HCT116 (cell line): ENCODE results near the gene CALHM3. TPM values are rescaled to one million over a fixed set of nuclear protein-coding genes. Genes with fewer than 3 reads are reported as not detected.

Experiments
- ATAC-seq: fragments of 200-7000 bp; cut with Tn5 transposase; 2 replicates; pipeline ENCODE4 v1.9.1; 2020; ENCODE audit warnings: mild to moderate bottlenecking, moderate library complexity
- BruUV-seq: library from RNA; stranded (reverse); fragments of 400-500 nt; replicated peaks from 2 replicates; lab custom pipeline; 2021; lab: Mats Ljungman, UMichigan
- CTCF ChIA-PET: fragments of 300-600 bp; sonication (Branson Sonifier 250); formaldehyde crosslinking; loops from one replicate; lab custom pipeline; 2021; ENCODE audit warnings: antibody characterized with exemption; lab: Charles Lee
- POLR2A ChIA-PET: fragments of 300-600, 350-600 bp; sonication (Branson Sonifier 250); formaldehyde crosslinking; loops from one replicate; lab custom pipeline; 2021; ENCODE audit warnings: antibody characterized with exemption; lab: Charles Lee
- RAD21 ChIA-PET, 2 experiments: fragments of 300-600 bp; sonication (Branson Sonifier 250); formaldehyde crosslinking; loops; one replicate each; lab custom pipeline; 2023; ENCODE audit warnings: low total read pairs in 2 of 2; ENCODE audit not compliant: uncharacterized antibody in 2 of 2, unreplicated experiment in 2 of 2, low non-redundant PET in 1 of 2; lab: Charles Lee
- DNase-seq: peaks from one replicate; pipeline ENCODE4 v3.0.0-alpha.2; 2010; ENCODE audit warnings: low read depth, low spot score
- H2AFZ ChIP-seq: fragments of 200-600 bp; shearing (Covaris generic), sonication (generic); 2 replicates; pipeline ENCODE4 v1.6.1; 2017; ENCODE audit warnings: low read depth, mixed run types, mixed read lengths, antibody characterized with exemption, low read length; ENCODE audit not compliant: poor library complexity, severe bottlenecking
- H3K27ac ChIP-seq: 2 replicates; pipeline ENCODE4 v1.5.1; 2012; ENCODE audit warnings: low read depth, low read length
- H3K27me3 ChIP-seq: fragments of 200-600 bp; sonication (generic); 2 replicates; pipeline ENCODE4 v1.6.1; 2016; ENCODE audit warnings: mixed run types, low read length, mixed read lengths; ENCODE audit not compliant: insufficient read depth
- H3K36me3 ChIP-seq, 2 experiments: fragments of 200-500 bp in 1 of 2; fragments of 200-600 bp in 1 of 2; sonication (Bioruptor generic) in 1 of 2; sonication (generic) in 1 of 2; 2 replicates each; pipeline versions ENCODE4 v1.5.1 to v1.6.1; 2014 to 2016; ENCODE audit warnings: low read length in 2 of 2, inconsistent platforms in 1 of 2, mixed read lengths in 1 of 2, mixed run types in 1 of 2; ENCODE audit not compliant: insufficient read depth in 2 of 2, control insufficient read depth in 1 of 2
- H3K4me1 ChIP-seq, 2 experiments: fragments of 200-600 bp in 1 of 2; sonication (generic) in 1 of 2; 2 replicates each; pipeline versions ENCODE4 v1.5.1 to v1.6.1; 2012 to 2017; ENCODE audit warnings: low read length in 2 of 2, inconsistent platforms in 1 of 2, mild to moderate bottlenecking in 1 of 2, mixed read lengths in 1 of 2, mixed run types in 1 of 2, moderate library complexity in 1 of 2; ENCODE audit not compliant: insufficient read depth in 2 of 2, control insufficient read depth in 1 of 2
- H3K4me2 ChIP-seq: fragments of 200-600 bp; sonication (generic); 2 replicates; pipeline ENCODE4 v1.6.1; 2017; ENCODE audit warnings: mixed run types, low read length, mixed read lengths
- H3K4me3 ChIP-seq, 2 experiments: fragments of 200-600 bp in 1 of 2; sonication (generic) in 1 of 2; replicated peaks in 1 of 2; 2 replicates each; pipeline ENCODE4 v1.5.1; 2011 to 2016; ENCODE audit warnings: low read length in 2 of 2, control low read depth in 1 of 2, low read depth in 1 of 2, mild to moderate bottlenecking in 1 of 2, mixed read lengths in 1 of 2, mixed run types in 1 of 2
- H3K79me2 ChIP-seq: fragments of 200-600 bp; sonication (generic); 2 replicates; pipeline ENCODE4 v1.6.1; 2017; ENCODE audit warnings: mild to moderate bottlenecking, mixed run types, low read length, moderate library complexity, mixed read lengths; ENCODE audit not compliant: insufficient read depth
- H3K9ac ChIP-seq: fragments of 200-600 bp; sonication (generic); 2 replicates; pipeline ENCODE4 v1.6.1; 2016; ENCODE audit warnings: low read length, mixed read lengths
- H3K9me2 ChIP-seq: fragments of 200-600 bp; sonication (generic), shearing (Covaris generic); 2 replicates; pipeline ENCODE4 v1.6.1; 2017; ENCODE audit warnings: mixed run types, mild to moderate bottlenecking, moderate library complexity; ENCODE audit not compliant: insufficient read depth
- H3K9me3 ChIP-seq, 2 experiments: fragments of 200-500 bp in 1 of 2; fragments of 200-600 bp in 1 of 2; sonication (Bioruptor generic) in 1 of 2; sonication (generic) in 1 of 2; 2 replicates each; pipeline ENCODE4 v1.6.1; 2014 to 2017; ENCODE audit warnings: low read length in 2 of 2, mixed read lengths in 2 of 2, inconsistent platforms in 1 of 2, low read depth in 1 of 2, mild to moderate bottlenecking in 1 of 2, mixed run types in 1 of 2, moderate library complexity in 1 of 2; ENCODE audit not compliant: control insufficient read depth in 1 of 2, insufficient read depth in 1 of 2
- H4K20me1 ChIP-seq: fragments of 200-600 bp; sonication (generic), shearing (Covaris generic); 2 replicates; pipeline ENCODE4 v1.6.1; 2017; ENCODE audit warnings: mixed run types, mild to moderate bottlenecking, moderate library complexity; ENCODE audit not compliant: insufficient read depth
- CTCF ChIP-seq, 3 experiments: fragments of 200-600 bp in 1 of 3; sonication (generic) in 1 of 3; IDR thresholded peaks in 2 of 3; conservative IDR thresholded peaks in 1 of 3; 2 replicates each; pipeline ENCODE4 v1.5.1; 2012 to 2017; ENCODE audit warnings: low read depth in 2 of 3, low read length in 2 of 3, antibody characterized with exemption in 1 of 3, borderline replicate concordance in 1 of 3, control low read depth in 1 of 3, mild to moderate bottlenecking in 1 of 3, mixed read lengths in 1 of 3, mixed run types in 1 of 3, moderate library complexity in 1 of 3; ENCODE audit not compliant: insufficient read depth in 1 of 3
- EZH2phosphoT487 ChIP-seq: fragments of 200-600 bp; IDR thresholded peaks from 2 replicates; pipeline ENCODE4 v1.6.1; 2018; ENCODE audit warnings: antibody characterized with exemption, borderline replicate concordance
- POLR2A ChIP-seq: IDR thresholded peaks from 2 replicates; pipeline ENCODE4 v1.7.0; 2011; ENCODE audit warnings: borderline replicate concordance; ENCODE audit not compliant: insufficient read depth, insufficient read length; ENCODE audit errors: extremely low read depth
- TCF7L2 ChIP-seq: IDR thresholded peaks from 2 replicates; pipeline ENCODE4 v1.7.0; 2011; ENCODE audit warnings: borderline replicate concordance, inconsistent platforms; ENCODE audit not compliant: insufficient read depth, insufficient read length; ENCODE audit errors: extremely low read depth
- YY1 ChIP-seq: IDR thresholded peaks from 2 replicates; pipeline ENCODE4 v1.6.1; 2011; ENCODE audit warnings: low read length, low read depth, moderate library complexity, mild to moderate bottlenecking; ENCODE audit not compliant: insufficient replicate concordance; ENCODE audit errors: extremely low read depth
- intact Hi-C: fragments of 100-400 bp; cut with micrococcal nuclease; formaldehyde crosslinking; loops from 2 replicates; pipeline ENCODE4 v1.10.0; 2022
- total RNA-seq: library from RNA; stranded (reverse); gene quantifications from one replicate; pipeline ENCODE4 v1.2.1, GENCODE V29; 2021; ENCODE audit not compliant: unreplicated experiment
- TF ChIP-seq, protein P1 (sequence below): IDR thresholded peaks from 2 replicates; pipeline ENCODE4 v1.6.1; 2012; ENCODE audit warnings: low read depth

CALHM3 gene
- total RNA-seq, 1 experiment from 2014 or later, result 0.49 TPM

DNA sequence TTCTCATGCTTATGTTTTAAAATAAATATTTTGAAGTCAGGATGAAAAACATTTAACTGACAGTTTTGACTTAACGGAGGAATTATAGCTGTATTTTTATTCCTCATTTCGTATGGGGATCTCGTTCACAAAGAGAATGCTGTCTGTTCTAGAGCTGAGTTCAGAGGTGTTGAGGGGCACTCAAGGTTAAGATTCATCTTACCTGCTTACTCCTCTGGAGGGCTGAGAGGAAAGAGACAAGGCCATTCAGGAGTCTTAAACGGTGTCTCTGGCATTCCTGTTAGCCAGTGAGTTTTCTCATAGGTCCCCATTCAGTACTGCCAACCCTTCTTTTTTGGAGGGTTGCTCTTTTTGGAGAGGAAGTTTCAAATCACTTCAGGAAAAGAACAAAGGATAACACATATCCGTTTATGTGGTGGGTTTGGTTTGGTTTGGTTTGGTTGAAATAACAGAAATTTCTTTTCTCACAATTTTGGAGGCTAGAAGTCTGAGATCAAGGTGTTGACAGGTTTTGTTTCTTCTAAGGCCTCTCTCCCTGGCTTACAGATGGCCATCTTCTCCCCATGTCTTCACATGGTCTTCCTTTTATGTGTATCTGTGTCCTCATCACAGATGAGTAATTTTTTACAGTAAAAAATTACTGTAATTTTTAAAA lies 49.9 kb downstream of the CALHM3 start:
- Histone ChIP-seq H3K79me2 (peaks cover 65% of the 10 kb centered on the region), H3K4me1 (no peaks in the 10 kb centered on the region), H2AFZ (no peak overlapping the region), H3K27me3 (no peaks in the 10 kb centered on the region), H3K4me2 (no peak overlapping the region), H4K20me1 (no peaks in the 10 kb centered on the region), H3K36me3 (peaks cover 77 to 80% of the 10 kb centered on the region in 2 experiments), H3K4me3 (no peak overlapping the region), H3K27ac (no peak overlapping the region), H3K9me3 (no peaks in the 10 kb centered on the region), H3K9me2 (no peaks in the 10 kb centered on the region), H3K9ac (no peak overlapping the region)
- CTCF ChIA-PET, result no interaction called here
- POLR2A ChIA-PET, result no interaction called here
- BruUV-seq, result no TSS peak
- DNase-seq (no peak), ATAC-seq (no peak)
- TF ChIP-seq CTCF (IDR thresholded peaks at IDR 0.05 in 2 of 3, conservative IDR thresholded peaks at IDR 0.05 in 1 of 3; ENCODE audit: borderline replicate concordance in 1 of 3, insufficient read depth in 1 of 3, low read depth in 2 of 3, low read length in 2 of 3) (no peak), TCF7L2 (no peak), EZH2phosphoT487 (no peak), POLR2A (no peak), YY1 (no peak)
- TF ChIP-seq, protein P1, sequence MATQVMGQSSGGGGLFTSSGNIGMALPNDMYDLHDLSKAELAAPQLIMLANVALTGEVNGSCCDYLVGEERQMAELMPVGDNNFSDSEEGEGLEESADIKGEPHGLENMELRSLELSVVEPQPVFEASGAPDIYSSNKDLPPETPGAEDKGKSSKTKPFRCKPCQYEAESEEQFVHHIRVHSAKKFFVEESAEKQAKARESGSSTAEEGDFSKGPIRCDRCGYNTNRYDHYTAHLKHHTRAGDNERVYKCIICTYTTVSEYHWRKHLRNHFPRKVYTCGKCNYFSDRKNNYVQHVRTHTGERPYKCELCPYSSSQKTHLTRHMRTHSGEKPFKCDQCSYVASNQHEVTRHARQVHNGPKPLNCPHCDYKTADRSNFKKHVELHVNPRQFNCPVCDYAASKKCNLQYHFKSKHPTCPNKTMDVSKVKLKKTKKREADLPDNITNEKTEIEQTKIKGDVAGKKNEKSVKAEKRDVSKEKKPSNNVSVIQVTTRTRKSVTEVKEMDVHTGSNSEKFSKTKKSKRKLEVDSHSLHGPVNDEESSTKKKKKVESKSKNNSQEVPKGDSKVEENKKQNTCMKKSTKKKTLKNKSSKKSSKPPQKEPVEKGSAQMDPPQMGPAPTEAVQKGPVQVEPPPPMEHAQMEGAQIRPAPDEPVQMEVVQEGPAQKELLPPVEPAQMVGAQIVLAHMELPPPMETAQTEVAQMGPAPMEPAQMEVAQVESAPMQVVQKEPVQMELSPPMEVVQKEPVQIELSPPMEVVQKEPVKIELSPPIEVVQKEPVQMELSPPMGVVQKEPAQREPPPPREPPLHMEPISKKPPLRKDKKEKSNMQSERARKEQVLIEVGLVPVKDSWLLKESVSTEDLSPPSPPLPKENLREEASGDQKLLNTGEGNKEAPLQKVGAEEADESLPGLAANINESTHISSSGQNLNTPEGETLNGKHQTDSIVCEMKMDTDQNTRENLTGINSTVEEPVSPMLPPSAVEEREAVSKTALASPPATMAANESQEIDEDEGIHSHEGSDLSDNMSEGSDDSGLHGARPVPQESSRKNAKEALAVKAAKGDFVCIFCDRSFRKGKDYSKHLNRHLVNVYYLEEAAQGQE, result no peak
- RAD21 ChIA-PET, result no interaction called here
- intact Hi-C loops, result no loop called here
